AG04450 (cell line): ENCODE measurements around the gene LAMP1. TPM values are rescaled to one million over a fixed set of nuclear protein-coding genes. Genes with fewer than 3 reads are reported as not detected.

Source experiments
- CTCF ChIA-PET: fragments of 300-600, 350-600 bp; formaldehyde crosslinking; extraction: SDS; loops from one replicate; lab custom pipeline; 2022; ENCODE audit warnings: antibody characterized with exemption, inconsistent platforms; lab: Charles Lee
- POLR2A ChIA-PET: fragments of 350-600 bp; formaldehyde crosslinking; extraction: SDS; loops from one replicate; lab custom pipeline; 2021; ENCODE audit warnings: antibody characterized with exemption, inconsistent platforms; lab: Yijun Ruan, JAX
- DNase-seq: peaks from one replicate; pipeline ENCODE4 v3.0.0-alpha.2; 2011; ENCODE audit warnings: low read depth, low spot score
- H3K27ac ChIP-seq: one replicate; pipeline ENCODE4 v1.5.1; 2012; ENCODE audit warnings: low read depth, low read length, control low read depth
- H3K27me3 ChIP-seq: one replicate; pipeline ENCODE4 v1.6.0; 2012; ENCODE audit warnings: low read length; ENCODE audit not compliant: control insufficient read depth, insufficient read depth
- H3K4me3 ChIP-seq: 2 replicates; pipeline ENCODE4 v1.5.1; 2011; ENCODE audit warnings: mild to moderate bottlenecking, low read depth, low read length, control low read depth
- H3K9me3 ChIP-seq: 2 replicates; pipeline ENCODE4 v1.5.1; 2012; ENCODE audit warnings: low read length; ENCODE audit not compliant: control insufficient read depth, insufficient read depth
- polyA plus RNA-seq: library from polyadenylated mRNA; depleted of rRNA; stranded (reverse); fragments of >200 nt; gene quantifications from 2 replicates; pipeline ENCODE4 v1.2.3, GENCODE V29; 2011
- TF ChIP-seq, protein P1 (sequence below): IDR thresholded peaks from 2 replicates; pipeline ENCODE4 v1.5.1; 2011; ENCODE audit warnings: low read depth, low read length, control low read depth, inconsistent platforms

LAMP1 gene
- polyA plus RNA-seq, 1 experiment, result 247 TPM

- no peaks in the 10 kb centered on the region; the same call in 1 of the 2 replicates for H3K9me3 ChIP-seq
- H3K27me3 ChIP-seq, result peaks cover 5% of the 10 kb centered on the region
- no peak for DNase-seq
- no peak overlapping the region for H3K4me3 ChIP-seq
- POLR2A ChIA-PET, result no interaction called here
- H3K27ac ChIP-seq, result no peak overlapping the region
- TF ChIP-seq, protein P1, sequence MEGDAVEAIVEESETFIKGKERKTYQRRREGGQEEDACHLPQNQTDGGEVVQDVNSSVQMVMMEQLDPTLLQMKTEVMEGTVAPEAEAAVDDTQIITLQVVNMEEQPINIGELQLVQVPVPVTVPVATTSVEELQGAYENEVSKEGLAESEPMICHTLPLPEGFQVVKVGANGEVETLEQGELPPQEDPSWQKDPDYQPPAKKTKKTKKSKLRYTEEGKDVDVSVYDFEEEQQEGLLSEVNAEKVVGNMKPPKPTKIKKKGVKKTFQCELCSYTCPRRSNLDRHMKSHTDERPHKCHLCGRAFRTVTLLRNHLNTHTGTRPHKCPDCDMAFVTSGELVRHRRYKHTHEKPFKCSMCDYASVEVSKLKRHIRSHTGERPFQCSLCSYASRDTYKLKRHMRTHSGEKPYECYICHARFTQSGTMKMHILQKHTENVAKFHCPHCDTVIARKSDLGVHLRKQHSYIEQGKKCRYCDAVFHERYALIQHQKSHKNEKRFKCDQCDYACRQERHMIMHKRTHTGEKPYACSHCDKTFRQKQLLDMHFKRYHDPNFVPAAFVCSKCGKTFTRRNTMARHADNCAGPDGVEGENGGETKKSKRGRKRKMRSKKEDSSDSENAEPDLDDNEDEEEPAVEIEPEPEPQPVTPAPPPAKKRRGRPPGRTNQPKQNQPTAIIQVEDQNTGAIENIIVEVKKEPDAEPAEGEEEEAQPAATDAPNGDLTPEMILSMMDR, result no peak
- CTCF ChIA-PET, result no interaction called here
These were observed 1.3 kb upstream of the LAMP1 start for GRCh38 chr13:113295776-113296175.

GRCh38 chr13:113297370-113298042, 467 bp downstream of the LAMP1 start:
- ChIA-PET POLR2A (interaction anchor here (0.6 to 1.7 kb wide), 6 partner anchors 8 to 113 kb away, joined by 3 to 7 read pairs (median 4); partner anchors contain the start of genes CUL4A and PCID2), CTCF (interaction anchor here (1.0 kb wide), 1 partner anchor 260 kb away, joined by 3 read pairs; no protein-coding TSS in a partner anchor)
- peaks cover 3% of the 10 kb centered on the region for H3K27me3 ChIP-seq
- H3K27ac ChIP-seq, result peak overlapping the region; percentile 21
- H3K4me3 ChIP-seq, result peak overlapping the region; percentile 88
- TF ChIP-seq, protein P1, result no peak
- H3K9me3 ChIP-seq, result no peaks in the 10 kb centered on the region; the same call in 1 of the 2 replicates
- DNase-seq, result no peak

- H3K4me3 ChIP-seq, result peak overlapping the region; percentile 88
- H3K9me3 ChIP-seq, result no peaks in the 10 kb centered on the region; the same call in 1 of the 2 replicates
- POLR2A ChIA-PET, result interaction anchor here (1.2 to 1.7 kb wide), 2 partner anchors 9 to 112 kb away, joined by 4 read pairs; no protein-coding TSS in a partner anchor
- H3K27me3 ChIP-seq, result no peaks in the 10 kb centered on the region
- H3K27ac ChIP-seq, result no peak overlapping the region
- CTCF ChIA-PET, result no interaction called here
- TF ChIP-seq, protein P1, result no peak
- DNase-seq, result no peak
These were observed 1.3 kb downstream of the LAMP1 start for GRCh38 chr13:113298043-113298945.

GRCh38 chr13:113299951-113300350, 2.9 kb downstream of the LAMP1 start:
- Histone ChIP-seq H3K4me3 (no peak overlapping the region), H3K27me3 (no peaks in the 10 kb centered on the region), H3K9me3 (no peaks in the 10 kb centered on the region; the same call in 1 of the 2 replicates), H3K27ac (no peak overlapping the region)
- DNase-seq, result no peak
- ChIA-PET POLR2A (no interaction called here), CTCF (no interaction called here)
- TF ChIP-seq, protein P1, result no peak

GRCh38 chr13:113302986-113303385, 5.9 kb downstream of the LAMP1 start:
- H3K27ac ChIP-seq, result no peak overlapping the region
- H3K27me3 ChIP-seq, result no peaks in the 10 kb centered on the region
- ChIA-PET POLR2A (no interaction called here), CTCF (no interaction called here)
- TF ChIP-seq, protein P1, result no peak
- no peaks in the 10 kb centered on the region for H3K9me3 ChIP-seq
- H3K4me3 ChIP-seq, result no peak overlapping the region
- no peak for DNase-seq
